ENCODE results near the gene FLCN.
"Not testable (repeated sequence)": the region's sequence is repeated elsewhere in the genome, so short reads cannot be mapped to it uniquely, and the experiment has no call there.

The FLCN gene

DNA sequence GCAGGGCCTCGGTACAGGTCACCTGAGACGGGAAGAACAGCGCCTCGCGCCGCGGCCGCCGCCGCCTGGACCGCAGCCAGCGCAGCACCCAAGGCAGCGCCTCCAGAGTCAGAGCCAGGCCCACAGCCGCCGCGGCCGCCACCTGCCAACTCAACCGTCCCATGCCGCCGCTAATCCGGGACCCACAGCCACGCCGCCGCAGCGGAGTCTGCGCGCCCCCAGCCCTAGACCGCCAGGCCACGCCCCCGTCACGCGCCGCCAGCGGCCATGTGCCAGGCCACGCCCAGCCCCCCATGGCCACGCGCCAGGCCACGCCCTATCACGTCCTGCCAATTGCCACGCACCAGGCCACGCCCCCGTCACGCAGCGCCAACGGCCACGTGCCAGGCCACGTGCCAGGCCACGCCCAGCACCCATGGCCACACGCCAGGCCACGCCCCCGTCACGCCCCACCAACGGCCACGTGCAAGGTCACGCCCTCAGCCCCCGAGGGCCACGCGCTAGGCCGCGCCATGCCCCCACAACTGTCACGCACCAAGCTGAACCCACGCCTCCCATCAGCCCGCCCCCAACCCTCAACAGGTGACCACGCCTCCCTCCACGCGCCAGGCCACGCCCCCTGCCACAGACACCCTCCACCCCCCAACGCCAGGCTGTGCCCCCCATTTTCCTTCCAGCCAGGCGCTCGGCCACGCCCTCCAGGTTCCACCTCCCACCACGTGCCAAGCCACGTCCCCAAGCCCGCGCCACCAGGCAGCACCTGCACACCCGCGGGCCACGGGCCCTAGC is 30.6 kb downstream of the FLCN start, which contains the start of gene PLD6:
Gene PLD6 (minus strand): TSS at position 210 of the 789 bp plus-strand sequence. CDS start 47 bp downstream, at position 163.
- peak; percentile 49 for DNase-seq

DNA sequence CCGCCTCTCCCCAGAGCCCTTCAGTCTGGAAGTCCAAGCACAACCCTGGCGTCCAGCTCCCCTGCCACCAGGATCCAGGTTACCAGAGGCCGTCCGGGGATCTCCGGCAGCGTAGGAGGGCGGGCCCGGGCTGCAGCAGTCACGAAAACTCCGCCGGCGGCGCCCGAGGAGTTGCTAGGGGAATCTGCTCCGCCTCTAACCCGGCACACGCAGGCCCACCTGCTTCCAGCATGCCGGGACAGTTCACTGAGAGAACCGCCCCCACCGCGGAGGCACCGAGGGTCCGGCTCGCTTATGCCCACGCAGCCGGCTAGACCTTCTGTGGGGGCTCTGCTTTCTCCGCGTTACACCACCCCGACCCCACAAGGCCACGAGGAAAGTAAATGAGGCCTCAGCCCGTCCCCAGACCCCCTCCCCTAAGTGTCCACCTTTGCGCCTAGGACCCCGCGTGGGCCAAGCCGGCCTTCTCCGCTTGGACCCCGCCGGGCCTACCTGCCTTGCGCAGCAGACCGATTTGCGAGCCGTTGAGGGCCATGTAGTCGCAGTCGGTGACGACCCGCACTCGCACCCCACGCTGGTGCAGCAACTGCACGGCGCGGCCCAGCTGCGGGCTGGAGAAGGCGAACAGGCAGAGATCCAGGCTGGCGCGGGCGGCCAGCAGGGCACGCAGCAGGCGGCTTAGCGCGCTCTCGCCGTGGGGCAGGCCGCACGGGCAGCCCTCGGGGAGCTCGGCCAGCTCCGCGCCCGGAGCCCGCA is 31.4 kb downstream of the FLCN start:
- no peak for DNase-seq

DNA sequence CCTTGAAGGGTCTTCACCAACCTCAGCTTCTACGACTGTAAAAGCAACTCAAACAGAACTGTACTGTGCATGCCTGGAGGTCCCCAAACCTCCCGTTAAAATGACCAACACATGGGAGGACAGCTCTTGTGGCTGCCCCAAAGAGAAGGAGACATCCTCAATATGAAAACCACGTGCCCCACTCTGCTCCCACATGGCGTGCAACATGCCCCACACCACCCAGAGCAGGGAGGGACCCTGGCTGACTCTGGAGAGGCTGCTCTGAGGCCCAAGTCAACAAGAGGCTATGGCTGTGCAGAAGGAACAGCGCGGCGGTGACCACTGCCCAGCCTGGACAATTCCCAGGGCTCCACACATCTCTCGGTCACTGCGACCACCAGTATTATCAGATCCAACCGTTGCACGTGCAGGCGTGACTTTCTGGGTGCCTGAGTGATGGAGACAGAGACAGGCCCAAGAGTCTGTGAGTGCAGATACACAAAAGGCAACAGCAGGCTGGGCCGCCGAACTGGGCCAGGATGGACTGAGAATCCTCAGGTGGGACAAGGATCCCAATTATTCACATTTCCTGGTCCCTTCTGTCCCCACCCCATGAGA is 32.2 kb downstream of the FLCN start:
- no peak for DNase-seq

DNA sequence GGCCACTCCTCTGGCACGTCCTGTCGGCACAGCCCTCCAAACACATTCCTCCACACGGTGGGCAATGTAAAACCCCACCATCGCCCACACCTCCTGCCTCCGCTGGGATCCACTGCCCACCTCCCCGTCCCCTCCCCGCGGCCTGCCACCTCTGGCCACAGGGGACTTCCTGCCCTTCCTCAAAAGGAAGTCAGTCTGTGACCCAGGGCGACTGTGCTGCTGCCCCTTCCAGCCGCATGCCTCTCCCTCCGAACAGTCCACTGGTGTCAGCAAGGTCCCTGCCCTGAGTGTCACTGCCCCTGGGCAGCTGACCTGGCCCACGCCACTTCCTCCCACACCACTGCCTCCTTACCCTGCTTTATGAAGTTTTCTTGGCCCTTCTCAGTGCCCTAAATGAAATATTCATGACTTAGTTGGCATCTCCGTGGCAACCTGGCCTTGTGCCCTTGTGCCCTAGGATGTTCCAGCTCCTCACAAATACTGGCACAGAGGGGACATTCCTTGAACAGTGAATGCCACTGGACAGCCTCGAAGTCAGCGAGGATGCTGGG is 32.9 kb downstream of the FLCN start:
- DNase-seq, result no peak

DNA sequence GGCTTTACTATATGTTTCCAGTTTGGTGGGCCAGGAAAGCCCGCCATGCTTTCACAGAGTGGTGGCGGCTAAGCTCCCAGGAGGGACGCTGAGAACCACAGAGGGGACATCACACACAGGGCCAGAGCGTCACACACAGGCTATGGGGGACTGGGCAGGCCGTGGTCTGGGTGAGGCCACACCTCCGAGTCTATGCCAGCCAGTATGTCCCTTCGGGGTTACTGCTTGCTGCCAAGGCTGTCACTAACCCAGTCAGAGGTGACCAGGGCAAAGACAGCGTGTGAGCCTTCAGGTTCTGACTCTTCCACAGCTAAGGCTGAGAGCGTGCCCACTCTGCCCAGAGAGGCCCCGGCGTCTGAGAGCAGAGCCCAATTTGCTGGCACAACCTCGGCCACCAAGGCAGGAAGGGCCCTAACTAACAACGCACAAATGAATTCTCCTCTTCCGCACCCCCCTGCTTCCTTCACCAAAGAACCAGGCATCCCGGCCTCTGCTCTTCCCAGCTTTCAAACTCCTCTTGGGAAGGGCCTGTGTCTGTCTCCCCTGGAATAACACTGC is 33.7 kb downstream of the FLCN start:
- DNase-seq, result no peak

DNA sequence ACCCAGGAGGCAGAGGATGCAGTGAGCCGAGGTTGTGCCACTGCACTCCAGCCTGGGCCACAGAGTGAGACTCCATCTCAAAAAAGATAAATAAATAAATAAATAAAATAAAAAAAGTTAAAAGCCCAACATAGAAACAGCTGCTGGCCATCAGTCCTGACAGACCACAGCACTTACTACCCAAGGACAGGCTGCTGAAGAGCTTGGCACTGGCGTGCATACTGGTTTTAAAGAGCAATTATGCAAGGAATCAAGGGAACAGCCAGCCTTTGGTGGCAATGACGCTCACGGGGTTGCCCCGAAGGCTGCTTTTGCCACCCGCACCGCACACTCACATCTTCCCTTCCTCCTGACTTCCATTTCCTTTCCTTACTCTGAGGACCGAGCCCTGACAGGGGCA is 35.1 kb downstream of the FLCN start:
- no peak for DNase-seq

DNA sequence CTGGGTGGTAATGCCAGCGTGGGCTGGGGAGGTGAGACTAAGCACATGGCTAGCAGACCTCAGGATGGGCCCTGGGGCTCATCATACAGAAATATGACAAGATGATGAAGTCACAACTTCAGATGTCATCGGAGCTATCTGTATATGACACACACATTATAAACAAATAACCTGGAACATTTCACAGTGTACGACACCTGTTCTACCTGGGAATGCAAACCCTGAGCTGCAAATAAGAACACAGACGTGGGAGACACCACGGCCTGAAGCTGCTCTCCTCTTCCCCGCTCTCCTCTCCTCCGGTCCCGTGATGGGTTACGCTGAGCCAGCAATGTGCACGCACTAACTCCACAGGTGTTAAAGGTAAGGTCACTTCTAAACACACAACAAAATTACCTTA is 35.7 kb downstream of the FLCN start:
- no peak for DNase-seq

DNA sequence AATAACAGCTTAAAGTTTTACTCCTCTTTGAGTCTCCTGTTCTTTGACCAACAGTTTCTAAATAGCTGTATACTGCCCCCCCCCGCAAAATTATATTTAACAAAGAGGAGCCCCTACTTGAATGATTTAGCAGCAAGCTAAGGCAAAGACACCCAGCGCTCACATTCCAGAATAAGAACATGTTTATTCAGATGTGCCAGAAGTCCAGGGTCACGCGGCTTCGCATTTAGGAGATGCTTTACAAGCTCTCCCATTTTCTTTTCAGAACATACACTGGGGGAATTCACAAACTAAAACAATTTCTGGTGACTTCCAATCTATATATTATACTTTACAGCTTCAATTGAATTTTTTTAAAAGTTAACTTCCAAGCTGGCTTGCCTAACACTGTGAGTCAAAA is 36.1 kb downstream of the FLCN start:
- DNase-seq, result no peak

DNA sequence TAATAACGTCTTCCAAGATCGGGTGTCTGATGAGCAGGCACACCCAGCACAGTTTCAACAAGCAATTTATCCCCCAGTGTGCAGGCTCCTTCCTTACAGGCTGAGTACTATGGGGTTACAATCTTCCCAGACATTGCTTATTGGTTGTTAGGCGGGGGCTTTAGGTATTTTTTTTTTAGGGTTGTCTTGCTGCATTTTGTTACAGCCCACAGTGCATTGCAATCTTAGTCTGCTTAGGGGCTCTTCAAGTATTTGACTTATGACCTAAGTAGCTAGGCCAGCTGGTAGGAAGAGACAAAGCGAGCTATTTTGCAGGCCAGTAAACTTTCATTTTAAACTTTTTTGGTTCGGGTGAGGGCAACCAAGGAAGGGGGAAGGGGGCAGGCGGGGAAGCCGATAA is 36.7 kb downstream of the FLCN start:
- DNase-seq, result no peak

DNA sequence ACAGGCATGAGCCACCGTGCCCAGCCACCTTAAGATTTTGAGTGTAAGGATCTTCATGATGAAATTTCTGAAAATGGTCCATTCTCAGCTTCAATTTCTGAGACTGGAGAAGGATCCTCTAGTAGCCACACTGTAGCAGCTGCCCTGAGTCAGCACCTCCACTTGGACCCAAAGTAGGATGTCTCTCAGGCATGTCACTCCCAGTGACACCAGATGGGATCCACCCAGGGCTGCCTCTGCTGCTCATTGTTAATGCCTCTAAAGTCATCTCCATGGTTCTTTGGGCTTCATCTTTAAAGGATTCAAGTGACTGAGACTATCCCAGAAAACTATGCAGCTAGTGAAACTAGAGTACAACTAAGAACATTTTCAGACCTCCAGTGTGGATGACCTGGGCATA is 38.7 kb downstream of the FLCN start:
- no peak for DNase-seq

DNA sequence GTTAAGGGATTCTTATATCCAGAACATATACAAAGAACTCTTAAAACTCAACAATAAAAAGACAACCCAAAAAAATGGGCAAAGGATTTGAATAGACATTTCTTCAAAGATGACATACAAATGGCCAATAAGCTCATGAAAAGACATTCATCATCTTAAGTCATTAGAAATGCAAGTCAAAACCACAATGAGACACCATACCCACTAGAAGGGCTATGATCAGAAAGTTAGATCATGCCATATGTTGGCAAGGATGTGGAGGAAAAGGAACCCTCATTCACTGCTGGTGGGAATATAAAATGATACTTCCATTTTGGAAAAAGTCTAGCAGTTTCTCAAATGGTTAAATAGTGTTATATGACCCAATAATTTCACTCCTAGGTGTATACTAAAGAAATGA is 40.2 kb downstream of the FLCN start:
- DNase-seq, result no peak

DNA sequence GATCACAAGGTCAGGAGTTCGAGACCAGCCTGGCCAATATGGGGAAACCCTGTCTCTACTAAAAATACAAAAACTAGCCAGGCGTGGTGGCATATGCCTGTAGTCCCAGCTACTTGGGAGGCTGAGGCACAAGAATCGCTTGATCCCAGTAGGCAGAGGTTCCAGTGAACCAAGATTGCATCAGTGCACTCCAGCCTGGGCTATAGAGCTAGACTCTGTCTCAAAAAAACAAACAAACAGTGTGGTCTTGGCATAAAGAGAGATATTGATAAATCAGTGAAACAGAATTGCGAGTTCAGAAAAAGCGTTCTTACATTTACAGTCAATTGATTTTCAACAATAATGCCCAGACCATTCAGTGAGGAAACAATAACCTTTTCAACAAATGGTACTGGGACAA is 41.5 kb downstream of the FLCN start:
- DNase-seq, result not testable (repeated sequence)

DNA sequence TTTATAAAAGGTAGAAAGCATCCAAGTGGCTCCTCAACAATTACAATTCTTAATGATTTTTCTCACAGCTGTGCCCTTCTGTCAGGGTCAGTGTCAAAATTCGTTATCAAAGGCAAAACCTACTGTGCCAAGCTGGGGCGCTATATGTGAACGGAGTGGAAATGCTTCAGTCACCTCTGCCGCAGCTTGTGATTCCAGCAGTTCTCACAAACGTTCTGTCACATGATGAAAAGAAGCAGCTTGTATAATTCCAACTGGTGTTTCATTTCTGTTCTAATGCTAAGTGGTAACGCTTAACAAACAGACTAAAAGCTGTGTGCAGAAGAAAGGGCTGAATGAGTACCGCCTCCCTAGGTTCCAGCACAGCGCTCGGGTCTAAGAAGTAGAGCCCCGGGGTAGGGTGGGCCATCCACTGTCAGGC is 45.0 kb downstream of the FLCN start:
- no peak for DNase-seq

DNA sequence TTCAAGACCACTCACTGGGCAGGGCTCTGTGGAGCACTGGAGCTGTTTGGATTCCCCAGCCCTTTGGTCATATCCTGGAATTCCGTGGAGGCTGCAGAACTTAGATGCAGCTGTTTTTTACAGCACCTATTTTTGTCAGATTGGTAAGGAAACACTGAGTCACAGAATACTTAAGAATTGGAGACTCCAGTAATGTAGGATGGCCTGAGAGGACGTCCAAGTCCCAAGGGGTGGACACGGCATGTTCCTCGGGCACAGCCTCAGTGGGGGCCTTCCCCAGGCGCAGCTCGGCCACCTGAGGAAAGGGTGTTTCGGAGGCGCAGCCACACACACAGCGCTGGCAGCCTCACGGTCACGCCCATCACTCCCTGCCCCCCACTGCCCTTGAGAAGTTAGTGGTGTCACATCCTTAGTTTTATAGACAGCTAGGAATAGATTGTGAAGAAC is 45.6 kb downstream of the FLCN start:
- DNase-seq, result no peak

DNA sequence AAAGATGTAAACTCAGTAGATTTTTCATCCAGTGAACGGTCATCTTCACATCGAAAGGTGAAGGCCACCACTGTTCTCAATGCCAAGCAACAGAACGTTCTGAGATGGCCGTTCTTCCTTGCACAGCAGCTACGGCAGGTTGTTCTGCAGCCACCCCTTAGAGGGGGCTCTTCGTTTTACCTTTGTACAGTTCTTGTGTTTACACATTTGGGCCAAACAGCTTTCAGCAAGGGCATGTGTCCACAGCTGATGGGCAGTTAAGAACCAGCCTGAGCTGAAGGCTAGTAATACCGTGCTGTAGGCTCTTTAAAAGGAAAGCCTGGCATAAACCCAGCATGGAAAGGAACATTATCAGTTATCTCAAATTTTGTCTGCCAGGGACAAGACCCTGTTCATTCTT is 46.8 kb downstream of the FLCN start:
- no peak for DNase-seq

DNA sequence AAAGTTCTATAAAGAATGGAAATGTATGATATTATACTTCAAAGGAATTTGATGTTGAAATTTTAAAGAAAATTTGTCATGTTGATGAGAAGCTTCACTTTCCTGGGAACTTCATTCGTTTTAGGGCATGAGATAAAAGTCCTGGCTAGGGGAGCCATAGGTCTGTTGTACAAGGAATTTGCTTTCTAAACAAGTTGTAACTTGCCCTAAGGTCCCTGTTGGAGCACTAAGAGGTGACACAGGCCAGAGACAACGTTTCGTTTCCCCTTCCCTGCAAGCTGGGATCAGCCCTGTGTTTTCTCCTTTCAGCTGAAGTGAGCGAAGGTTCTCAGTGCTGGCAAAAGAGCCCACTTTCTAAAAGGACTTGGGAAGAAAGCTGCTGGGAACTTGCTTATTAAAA is 47.4 kb downstream of the FLCN start:
- no peak for DNase-seq

DNA sequence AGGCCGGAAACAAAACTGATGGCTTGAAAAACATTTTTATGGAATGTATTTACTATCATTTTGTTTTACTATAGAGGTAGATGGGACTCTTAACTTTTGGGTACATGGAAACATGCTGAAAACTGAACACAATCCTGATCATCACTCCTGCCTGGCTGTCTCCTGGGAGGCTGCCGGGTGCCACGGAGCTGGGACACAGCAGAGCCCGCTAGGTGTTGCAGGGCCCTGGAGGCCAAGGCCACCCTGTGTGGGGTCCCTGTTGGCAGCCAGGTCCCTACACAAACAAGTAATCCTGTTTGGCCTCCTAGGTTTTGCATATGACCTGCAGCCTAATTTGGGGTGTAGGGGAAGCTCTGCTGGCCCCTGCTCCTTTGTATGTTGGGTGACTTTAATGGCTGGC is 48.4 kb downstream of the FLCN start:
- DNase-seq, result no peak

DNA sequence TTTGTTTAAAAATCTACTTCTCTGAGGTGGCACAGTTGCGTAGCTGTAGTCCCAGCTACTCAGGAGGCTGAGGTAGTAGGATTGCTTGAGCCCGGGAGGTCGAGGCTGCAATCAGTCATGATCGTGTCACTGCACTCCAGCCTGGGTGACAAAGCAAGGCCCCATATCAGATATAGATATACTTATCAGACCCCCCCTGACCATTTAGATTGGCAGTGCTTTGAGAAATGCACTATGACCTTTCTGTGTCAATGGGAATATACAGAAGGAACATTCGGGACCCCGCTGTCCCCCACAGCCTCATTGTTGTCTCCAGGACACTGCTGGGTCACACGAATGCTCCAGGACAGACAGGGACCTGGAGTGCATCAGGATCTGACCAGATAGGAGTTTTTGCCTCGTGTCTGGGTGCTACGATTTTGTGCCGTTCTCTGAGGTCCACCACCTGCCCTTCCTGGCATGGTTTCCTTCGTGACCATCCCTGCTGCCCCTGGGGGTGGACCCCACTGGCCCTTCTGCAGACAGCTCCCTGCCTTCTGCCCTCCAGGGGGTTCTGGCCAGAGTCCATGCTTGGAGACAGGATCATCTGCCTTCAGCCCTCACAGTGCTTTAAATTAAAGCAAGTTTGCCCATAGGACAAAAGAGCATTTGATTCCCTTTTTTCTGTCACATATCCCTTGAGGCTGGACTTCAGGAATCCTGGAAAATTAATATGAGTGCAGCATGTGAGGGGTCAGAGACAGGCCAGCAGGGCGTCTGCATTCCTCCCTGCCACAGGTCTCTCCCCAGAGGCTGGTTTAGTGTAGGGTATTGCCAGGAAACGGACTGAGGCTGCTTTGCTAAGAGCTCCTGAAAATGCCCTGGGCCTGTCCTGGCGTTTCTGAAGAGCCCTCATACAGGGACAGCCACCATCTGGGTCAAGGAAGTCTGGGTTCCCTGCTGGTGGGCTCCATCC is 50.1 kb downstream of the FLCN start:
- no peak for DNase-seq

DNA sequence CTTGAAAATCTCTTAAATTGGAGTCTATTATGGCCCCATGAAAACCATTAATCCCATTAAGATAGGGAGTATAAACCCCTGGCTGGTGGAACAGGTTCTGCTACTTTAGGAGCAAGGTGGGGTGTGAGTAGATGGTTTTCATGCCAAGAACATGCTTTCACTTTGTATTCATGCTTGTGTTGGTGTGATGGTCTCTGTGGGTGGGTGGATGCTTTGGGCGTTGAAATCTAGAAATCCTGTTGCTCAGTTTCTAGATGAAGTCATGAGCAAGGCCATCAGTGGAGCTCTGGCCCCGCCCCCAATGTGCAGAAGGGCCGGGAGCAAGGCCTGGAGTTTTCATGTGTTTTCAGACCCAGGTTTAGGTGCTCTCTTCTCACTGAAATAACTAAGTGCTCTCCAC is 50.9 kb downstream of the FLCN start:
- no peak for DNase-seq

DNA sequence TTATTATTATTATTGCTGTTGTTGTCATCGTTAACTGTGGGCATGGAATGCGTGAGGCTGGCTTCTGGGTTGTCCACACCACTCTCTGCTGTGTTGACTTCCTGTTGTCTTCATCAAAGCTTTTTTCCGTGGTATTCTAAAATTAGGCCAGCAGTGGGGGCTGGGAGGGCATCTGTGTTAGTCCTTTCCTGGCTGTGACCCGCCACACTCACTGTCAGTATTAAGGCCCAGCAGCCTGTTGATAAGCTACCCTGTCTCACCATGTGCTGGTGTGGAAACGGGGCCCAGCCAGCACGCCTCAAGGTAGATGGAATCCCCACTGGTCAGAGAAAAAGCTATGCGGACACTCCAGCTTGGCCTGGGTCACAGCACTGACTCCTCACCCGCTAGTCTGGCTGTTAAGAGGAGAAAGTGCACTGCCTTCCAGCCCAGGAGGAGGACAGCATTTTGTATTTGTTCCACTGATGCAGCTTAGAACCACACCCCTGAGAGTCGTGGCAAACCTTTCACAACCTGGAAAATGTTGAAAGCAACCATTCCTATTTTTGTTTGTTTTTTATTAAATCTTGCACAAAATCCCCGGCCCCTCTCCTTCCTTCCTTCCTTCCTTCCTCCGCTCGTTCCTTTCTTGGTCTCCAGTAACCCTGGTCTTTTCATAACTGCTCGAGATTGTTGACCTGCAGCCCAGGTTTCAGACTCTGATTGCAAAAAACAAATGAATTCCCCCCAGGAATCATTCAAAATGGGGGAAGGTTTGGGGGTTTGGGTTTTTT is 51.8 kb downstream of the FLCN start:
- DNase-seq, result not testable (repeated sequence)

DNA sequence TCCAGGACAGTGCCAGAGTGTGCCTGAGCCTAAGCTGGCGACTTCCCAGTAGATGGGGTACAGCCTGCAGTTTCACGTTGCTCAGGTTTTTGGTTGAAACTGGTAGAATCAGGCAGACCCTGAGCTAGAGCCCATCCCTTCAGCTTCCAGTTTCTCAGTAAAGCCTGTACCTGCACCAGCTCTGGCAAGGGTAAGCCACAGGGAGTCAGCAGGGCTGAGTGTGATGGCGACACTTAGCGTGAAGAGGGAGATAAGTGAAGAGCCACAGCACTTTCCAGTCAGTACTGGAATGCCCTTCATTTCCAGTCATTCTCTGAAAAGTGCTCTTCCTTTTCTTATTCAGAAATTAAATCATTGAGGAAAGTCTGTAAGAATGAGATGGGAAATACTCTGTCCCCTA is 53.2 kb downstream of the FLCN start:
- no peak for DNase-seq
